K562 (cell line): ENCODE results near the gene HP1BP3.

Experiments
- CBFB ChIP-seq: sonication (generic); formaldehyde crosslinking; IDR thresholded peaks from 2 replicates; pipeline ENCODE4 v1.4.0; 2020; ENCODE audit warnings: mild to moderate bottlenecking, missing genetic modification reagents
- CREB3 ChIP-seq: fragments of 450-650 bp; conservative IDR thresholded peaks from 2 replicates; pipeline ENCODE4 v1.6.1; 2016; ENCODE audit warnings: missing genetic modification characterization, low read depth, mild to moderate bottlenecking, missing compliant biosample characterization, moderate library complexity
- CTCF ChIP-seq, 3 experiments: IDR thresholded peaks in 2 of 3; conservative IDR thresholded peaks in 1 of 3; 2 replicates each; pipeline ENCODE4 v1.5.1; 2011 to 2012; ENCODE audit warnings: low read length in 3 of 3, mild to moderate bottlenecking in 3 of 3, control low read depth in 2 of 3, improper control_type of control experiment in 1 of 3, inconsistent platforms in 1 of 3, low read depth in 1 of 3, mixed read lengths in 1 of 3, moderate library complexity in 1 of 3; ENCODE audit not compliant: insufficient read depth in 2 of 3
- ETV6 ChIP-seq, 3 experiments: fragments of 150-350 bp in 1 of 3; sonication (generic) in 1 of 3; formaldehyde crosslinking in 1 of 3; IDR thresholded peaks; 2 replicates each; pipeline versions ENCODE4 v1.6.1 to v1.8.0; 2014 to 2022; ENCODE audit warnings: borderline replicate concordance in 2 of 3, low read depth in 2 of 3, antibody characterized with exemption in 1 of 3, low read length in 1 of 3, mild to moderate bottlenecking in 1 of 3, missing genetic modification reagents in 1 of 3
- FOXJ3 ChIP-seq: sonication (generic); formaldehyde crosslinking; IDR thresholded peaks from 2 replicates; pipeline ENCODE4 v1.4.0; 2020; ENCODE audit warnings: mild to moderate bottlenecking, missing genetic modification reagents
- POLR2A ChIP-seq: fragments of 450-650 bp; conservative IDR thresholded peaks from 2 replicates; pipeline ENCODE4 v1.6.1; 2016
- ZNF197 ChIP-seq: fragments of 200-800 bp; sonication (Bioruptor generic); IDR thresholded peaks from 2 replicates; pipeline ENCODE4 v1.6.1; 2016; ENCODE audit warnings: low read depth, missing genetic modification characterization, missing compliant biosample characterization

- TF ChIP-seq FOXJ3 (CRISPR knock-in tag) (no peak), CBFB (CRISPR knock-in tag) (no peak), CTCF (IDR thresholded peaks at IDR 0.05 in 2 of 3, conservative IDR thresholded peaks at IDR 0.05 in 1 of 3; ENCODE audit: insufficient read depth in 2 of 3, low read depth in 1 of 3, low read length in 3 of 3) (no peak), ZNF197 (CRISPR knock-in tag) (no peak), CREB3 (tag) (no peak), POLR2A (no peak), ETV6 (IDR thresholded peaks at IDR 0.05; ENCODE audit: borderline replicate concordance in 1 of 2, low read depth in 2 of 2, low read length in 1 of 2) (no peak), ETV6 (CRISPR knock-in tag; IDR thresholded peaks at IDR 0.05; ENCODE audit: borderline replicate concordance) (no peak)
These were observed 91.6 kb downstream of the HP1BP3 start for GRCh38 chr1:20695515-20695914.
